ENCODE measurements around the gene FABP7. TPM values are rescaled to one million over a fixed set of nuclear protein-coding genes. Genes with fewer than 3 reads are reported as not detected.

The FABP7 gene
- total RNA-seq, 2 experiments from 2014 or later = not detected

GRCh38 chr6:122797537-122797936 is 18.0 kb downstream of the FABP7 start:
- POLR2A ChIA-PET = no interaction called here
- intact Hi-C loops (cut with micrococcal nuclease; ENCODE audit: unreplicated experiment) = no loop called here

GRCh38 chr6:122798099-122798641 is 18.7 kb downstream of the FABP7 start:
- no peaks in the 10 kb centered on the region for H3K79me2 ChIP-seq (ENCODE audit: insufficient read depth, low read depth, low read length)
- H3K36me3 ChIP-seq (ENCODE audit: insufficient read depth, low read length) = no peaks in the 10 kb centered on the region
- no peak for DNase-seq (ENCODE audit: low spot score)
- H3K27ac ChIP-seq (ENCODE audit: low read depth, low read length, poor library complexity, severe bottlenecking) = no peak overlapping the region
- no peak for TF ChIP-seq EZH2phosphoT487 (IDR thresholded peaks at IDR 0.05; ENCODE audit: borderline replicate concordance, low read depth, low read length)
- TF ChIP-seq CTCF (conservative IDR thresholded peaks at IDR 0.05; ENCODE audit: low read length) = no peak
- ChIA-PET CTCF (ENCODE audit: unreplicated experiment) (no interaction called here), POLR2A (interaction anchor here (0.5 to 0.6 kb wide), 2 partner anchors 111 to 173 kb away, joined by 3 read pairs; no protein-coding TSS in a partner anchor)
- no peaks in the 10 kb centered on the region for H4K20me1 ChIP-seq (ENCODE audit: insufficient read depth, low read length)
- intact Hi-C loops (cut with micrococcal nuclease; ENCODE audit: unreplicated experiment) = no loop called here
- no peak overlapping the region for H2AFZ ChIP-seq (ENCODE audit: low read length)
- H3K4me2 ChIP-seq (ENCODE audit: low read length) = no peak overlapping the region
- no peaks in the 10 kb centered on the region for H3K9me3 ChIP-seq (ENCODE audit: low read length)
- no peaks in the 10 kb centered on the region for H3K9me2 ChIP-seq (ENCODE audit: insufficient read depth, low read length)
- H3K4me1 ChIP-seq (ENCODE audit: insufficient read depth, low read length, poor library complexity, severe bottlenecking) = no peaks in the 10 kb centered on the region
- H3K4me3 ChIP-seq (ENCODE audit: low read depth, low read length, poor library complexity, severe bottlenecking) = no peak overlapping the region
- BruUV-seq (replicated peaks) = no TSS peak

More at GRCh38 chr6:122797537-122797936, 18.0 kb downstream of the FABP7 start:
- Histone ChIP-seq H3K9me2 (ENCODE audit: insufficient read depth, low read length) (no peaks in the 10 kb centered on the region), H3K4me1 (ENCODE audit: insufficient read depth, low read length, poor library complexity, severe bottlenecking) (no peaks in the 10 kb centered on the region), H3K9me3 (ENCODE audit: low read length) (no peaks in the 10 kb centered on the region), H3K4me3 (ENCODE audit: low read depth, low read length, poor library complexity, severe bottlenecking) (no peak overlapping the region), H4K20me1 (ENCODE audit: insufficient read depth, low read length) (no peaks in the 10 kb centered on the region), H2AFZ (ENCODE audit: low read length) (no peak overlapping the region), H3K27ac (ENCODE audit: low read depth, low read length, poor library complexity, severe bottlenecking) (no peak overlapping the region), H3K79me2 (ENCODE audit: insufficient read depth, low read depth, low read length) (no peaks in the 10 kb centered on the region), H3K36me3 (ENCODE audit: insufficient read depth, low read length) (no peaks in the 10 kb centered on the region), H3K4me2 (ENCODE audit: low read length) (no peak overlapping the region)
- TF ChIP-seq EZH2phosphoT487 (IDR thresholded peaks at IDR 0.05; ENCODE audit: borderline replicate concordance, low read depth, low read length) (no peak), CTCF (conservative IDR thresholded peaks at IDR 0.05; ENCODE audit: low read length) (no peak)
- no TSS peak for BruUV-seq (replicated peaks)
- CTCF ChIA-PET (ENCODE audit: unreplicated experiment) = no interaction called here
- DNase-seq (ENCODE audit: low spot score) = no peak

GRCh38 chr6:122799140-122799745 is 19.7 kb downstream of the FABP7 start:
- intact Hi-C loops (cut with micrococcal nuclease; ENCODE audit: unreplicated experiment) = no loop called here

More at GRCh38 chr6:122799140-122799745, 19.7 kb downstream of the FABP7 start:
- no peaks in the 10 kb centered on the region for H3K36me3 ChIP-seq (ENCODE audit: insufficient read depth, low read length)
- H2AFZ ChIP-seq (ENCODE audit: low read length) = no peak overlapping the region
- BruUV-seq (replicated peaks) = no TSS peak
- CTCF ChIA-PET (ENCODE audit: unreplicated experiment) = no interaction called here
- no peaks in the 10 kb centered on the region for H3K9me2 ChIP-seq (ENCODE audit: insufficient read depth, low read length)
- no peak for TF ChIP-seq CTCF (conservative IDR thresholded peaks at IDR 0.05; ENCODE audit: low read length)
- POLR2A ChIA-PET = interaction anchor here (0.6 kb wide), 2 partner anchors 307 to 711 kb away, joined by 3 read pairs; no protein-coding TSS in a partner anchor
- H3K79me2 ChIP-seq (ENCODE audit: insufficient read depth, low read depth, low read length) = no peaks in the 10 kb centered on the region
- no peak overlapping the region for H3K4me2 ChIP-seq (ENCODE audit: low read length)
- H3K27ac ChIP-seq (ENCODE audit: low read depth, low read length, poor library complexity, severe bottlenecking) = no peak overlapping the region
- no peak for DNase-seq (ENCODE audit: low spot score)
- no peaks in the 10 kb centered on the region for H3K9me3 ChIP-seq (ENCODE audit: low read length)
- no peaks in the 10 kb centered on the region for H3K4me1 ChIP-seq (ENCODE audit: insufficient read depth, low read length, poor library complexity, severe bottlenecking)
- H4K20me1 ChIP-seq (ENCODE audit: insufficient read depth, low read length) = no peaks in the 10 kb centered on the region
- H3K4me3 ChIP-seq (ENCODE audit: low read depth, low read length, poor library complexity, severe bottlenecking) = no peak overlapping the region

All from OCI-LY7 (cell line).